GM19324 (cell line): ENCODE results near the gene LAMA3.
"Not testable (repeated sequence)": the region's sequence is repeated elsewhere in the genome, so short reads cannot be mapped to it uniquely, and the experiment has no call there.

Source experiments
- ATAC-seq: cut with Tn5 transposase; IDR thresholded peaks from one replicate; pipeline ENCODE4 v1.9.1; 2021; ENCODE audit warnings: mild to moderate bottlenecking, moderate library complexity; ENCODE audit not compliant: unreplicated experiment, low FRiP score

The LAMA3 gene

DNA sequence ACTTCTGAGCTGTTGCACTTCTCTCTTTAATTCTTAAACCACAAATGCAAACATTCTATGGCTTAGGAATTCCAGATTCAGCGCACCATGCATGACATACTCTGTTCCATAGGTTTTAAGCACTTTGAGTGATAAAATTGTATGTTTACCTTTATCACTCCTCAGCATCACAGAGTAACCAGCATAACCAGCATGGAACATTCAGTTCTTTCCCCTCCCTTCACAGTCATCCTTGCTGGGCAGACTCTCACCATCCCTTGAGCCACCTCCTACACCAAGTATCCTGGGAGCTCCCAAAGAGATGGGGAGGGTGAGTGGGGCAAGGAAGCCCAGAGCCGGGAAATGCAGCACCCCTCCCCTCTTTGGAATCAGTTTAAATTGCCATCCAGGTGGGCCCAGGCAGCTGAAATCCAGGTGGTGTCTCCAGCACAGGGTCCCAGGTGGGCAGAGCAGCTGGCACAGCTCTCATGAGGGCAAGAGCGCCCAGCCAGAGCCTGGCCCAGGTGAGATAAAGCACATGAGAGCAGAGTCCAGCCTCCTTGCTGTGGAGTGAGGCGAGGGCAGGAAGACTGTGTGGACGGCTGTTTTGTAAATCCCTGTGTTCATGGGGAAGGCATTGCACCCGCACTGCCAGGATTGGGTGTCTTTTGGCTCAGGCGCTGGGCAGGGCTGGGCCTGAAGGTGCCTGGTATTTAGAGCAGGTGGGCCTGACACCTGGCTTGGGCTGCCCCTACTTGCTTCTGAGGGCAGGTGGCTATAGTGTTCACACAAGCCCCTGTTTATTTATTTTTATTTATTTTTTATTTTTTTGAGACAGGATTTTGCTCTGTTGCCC, 36.8 kb downstream of the LAMA3 start:
- ATAC-seq, result no peak

DNA sequence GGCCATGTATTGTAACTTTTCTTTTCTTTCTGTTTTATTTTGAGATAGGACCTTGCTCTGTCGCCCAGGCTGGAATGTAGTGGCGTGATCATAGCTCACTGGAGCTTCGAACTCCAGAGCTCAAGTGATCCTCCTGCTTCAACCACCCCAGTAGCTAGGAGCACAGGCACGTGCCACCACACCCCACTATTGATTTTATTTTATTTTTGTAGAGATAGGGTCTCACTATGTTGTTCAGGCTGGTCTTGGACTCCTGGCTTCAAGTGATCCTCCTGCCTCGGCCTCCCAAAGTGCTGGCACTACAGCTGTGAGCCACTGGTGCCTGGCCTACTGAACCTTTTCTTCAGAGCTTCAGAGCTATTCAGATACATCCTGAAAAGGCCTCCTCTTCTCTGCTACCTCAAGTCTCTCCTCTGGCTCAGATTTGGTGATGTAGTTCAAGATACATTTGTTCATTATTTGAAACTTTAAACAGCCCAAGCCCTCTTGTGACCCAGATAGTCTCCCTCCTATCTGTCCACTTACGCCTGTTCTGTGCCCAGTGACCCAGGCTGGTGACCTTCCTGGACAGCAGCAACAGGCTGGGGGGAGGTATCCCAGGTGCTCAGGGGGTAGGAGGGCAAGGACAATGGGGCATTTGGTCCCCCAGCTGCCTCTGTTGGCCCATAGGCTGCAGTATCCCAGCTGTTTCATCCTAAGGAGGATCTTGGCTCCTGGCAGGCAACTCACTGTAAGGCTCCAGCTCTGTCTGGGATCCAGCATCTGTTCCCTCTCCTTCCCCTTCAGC, 38.6 kb downstream of the LAMA3 start:
- ATAC-seq, result no peak

DNA sequence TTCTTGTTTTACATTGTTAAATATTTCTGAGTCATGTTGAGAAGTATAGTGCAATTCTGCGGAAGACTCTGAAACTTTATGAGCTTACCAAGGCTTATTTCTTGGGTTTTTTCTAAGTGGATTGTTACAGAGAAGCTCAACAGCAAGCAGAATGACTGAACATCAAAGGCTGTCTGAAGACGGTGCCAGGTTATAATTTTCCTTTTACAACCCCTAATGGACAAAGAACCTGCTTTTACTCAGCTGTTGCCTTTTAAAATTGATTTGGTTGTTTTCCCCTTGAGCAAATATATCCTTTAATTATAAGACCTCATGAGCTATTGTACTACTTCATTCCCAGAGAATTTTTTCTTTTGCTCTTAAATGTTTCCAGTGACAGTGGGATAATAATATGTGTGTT, 41.6 kb downstream of the LAMA3 start:
- no peak for ATAC-seq

- no peak for ATAC-seq
Measured at GRCh38 chr18:23731861-23732260, 42.6 kb downstream of the LAMA3 start.

DNA sequence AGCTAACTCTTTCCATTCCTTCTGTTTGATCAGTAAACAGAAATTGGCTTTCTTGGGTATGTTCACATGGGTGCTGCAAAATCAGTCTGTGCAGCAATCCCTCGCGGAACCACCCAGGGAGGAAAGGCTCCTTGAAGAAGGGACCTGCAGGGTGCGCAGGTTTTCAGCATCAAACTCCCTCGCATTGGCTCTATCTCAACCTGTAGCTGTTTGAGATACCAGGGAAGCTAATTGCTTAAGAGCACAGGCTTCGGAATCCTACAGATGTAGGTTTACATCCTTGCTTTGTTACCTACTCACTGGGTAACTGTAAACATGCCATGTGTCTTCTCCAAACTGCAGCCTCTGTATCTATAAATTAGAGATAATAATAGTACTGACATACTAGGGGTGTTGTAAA, 43.2 kb downstream of the LAMA3 start:
- ATAC-seq, result no peak

DNA sequence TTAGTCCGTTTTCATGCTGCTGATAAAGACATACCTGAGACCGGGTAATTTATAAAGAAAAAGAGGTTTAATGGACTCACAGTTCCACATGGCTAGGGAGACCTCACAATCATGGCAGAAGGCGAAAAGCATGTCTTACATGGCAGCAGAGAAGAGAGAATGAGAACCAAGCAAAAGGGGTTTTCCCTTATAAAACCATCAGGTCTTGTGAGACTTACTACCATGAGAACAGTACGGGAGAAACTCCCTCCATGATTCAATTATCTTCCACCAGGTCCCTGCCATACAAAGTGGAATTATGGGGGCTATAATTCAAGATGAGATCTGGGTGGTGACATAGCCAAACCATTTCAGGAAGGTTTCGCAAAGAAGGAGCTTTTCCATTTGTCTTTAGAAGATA, 44.0 kb downstream of the LAMA3 start:
- ATAC-seq, result not testable (repeated sequence)

GRCh38 chr18:23733895-23734294, 44.6 kb downstream of the LAMA3 start:
- ATAC-seq, result no peak

DNA sequence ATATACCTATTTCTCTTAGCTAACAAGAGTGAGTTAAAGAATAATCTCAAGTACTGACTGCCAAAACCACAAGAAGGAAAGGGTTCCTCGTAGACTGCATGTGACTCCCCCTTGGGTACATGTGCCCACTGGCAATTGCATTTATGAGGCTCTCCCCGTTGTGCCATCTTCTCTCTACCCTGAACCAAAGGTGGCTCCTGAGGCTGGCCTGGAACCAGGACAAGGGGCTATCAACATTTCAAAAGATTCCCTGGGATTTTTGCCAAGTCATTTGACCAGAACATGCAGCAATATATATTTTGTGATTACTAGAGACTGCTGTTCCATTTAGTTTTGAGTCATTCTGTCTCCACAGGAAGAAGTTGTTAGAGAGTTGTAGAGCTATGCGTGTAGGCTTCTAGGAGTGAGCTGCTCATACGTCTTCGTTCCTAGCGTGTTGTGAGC, 45.8 kb downstream of the LAMA3 start:
- ATAC-seq, result no peak

- ATAC-seq, result no peak
Measured at GRCh38 chr18:23737578-23737977, 48.3 kb downstream of the LAMA3 start.

DNA sequence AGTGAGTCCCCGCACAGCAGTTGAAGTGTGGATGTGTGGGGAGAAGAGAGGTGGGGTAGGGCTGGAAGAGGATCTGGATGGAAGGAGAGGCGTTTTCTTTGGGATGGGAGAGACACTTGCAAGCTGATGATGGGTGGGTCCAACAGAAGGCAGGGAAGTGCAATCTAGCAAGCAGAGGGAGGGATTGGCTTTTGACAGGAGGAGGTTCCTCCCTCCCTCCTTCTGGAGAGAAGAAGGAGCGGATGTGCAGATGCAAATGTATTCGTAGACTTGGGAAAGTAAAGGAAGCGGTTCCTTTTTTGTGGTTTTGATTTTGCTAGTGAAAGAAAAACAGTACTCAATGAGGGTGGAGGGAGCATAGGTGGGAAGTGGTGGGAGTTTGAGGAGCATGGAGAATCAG, 48.9 kb downstream of the LAMA3 start:
- ATAC-seq, result no peak

- no peak for ATAC-seq
Measured at GRCh38 chr18:23738575-23738974, 49.3 kb downstream of the LAMA3 start.

- no peak for ATAC-seq
Measured at GRCh38 chr18:23740105-23740830, 51.0 kb downstream of the LAMA3 start.

- ATAC-seq, result not testable (repeated sequence)
Measured at GRCh38 chr18:23741967-23742366, 52.7 kb downstream of the LAMA3 start.

DNA sequence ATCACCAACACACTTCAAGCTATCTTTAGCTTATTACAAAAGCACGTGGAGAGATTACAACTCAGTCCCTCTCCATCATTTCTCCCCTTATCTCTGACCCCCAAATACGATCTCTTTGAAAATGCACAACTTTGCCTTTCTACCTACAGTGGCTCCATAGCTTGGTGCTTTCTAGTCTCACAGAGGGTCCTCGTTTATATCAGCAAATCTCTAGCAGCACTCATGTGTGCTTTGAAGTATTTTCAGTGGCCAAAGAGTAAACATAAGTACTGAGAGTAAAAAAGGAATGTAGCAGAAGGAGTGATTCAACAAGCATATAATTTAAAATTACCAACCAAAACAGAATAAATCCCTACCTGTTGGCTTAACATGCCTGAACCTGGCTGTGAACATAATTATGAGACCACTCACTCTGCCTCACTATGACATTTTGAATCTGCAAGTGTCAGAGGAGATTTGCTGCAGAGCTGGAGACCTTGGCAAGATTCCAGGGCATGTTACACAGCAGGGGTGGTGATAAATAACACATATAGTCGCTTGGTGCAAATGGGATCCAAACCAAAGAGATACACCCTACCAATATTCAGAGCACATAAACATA, 54.6 kb downstream of the LAMA3 start:
- ATAC-seq, result no peak

- no peak for ATAC-seq
Measured at GRCh38 chr18:23745366-23745765, 56.1 kb downstream of the LAMA3 start.

DNA sequence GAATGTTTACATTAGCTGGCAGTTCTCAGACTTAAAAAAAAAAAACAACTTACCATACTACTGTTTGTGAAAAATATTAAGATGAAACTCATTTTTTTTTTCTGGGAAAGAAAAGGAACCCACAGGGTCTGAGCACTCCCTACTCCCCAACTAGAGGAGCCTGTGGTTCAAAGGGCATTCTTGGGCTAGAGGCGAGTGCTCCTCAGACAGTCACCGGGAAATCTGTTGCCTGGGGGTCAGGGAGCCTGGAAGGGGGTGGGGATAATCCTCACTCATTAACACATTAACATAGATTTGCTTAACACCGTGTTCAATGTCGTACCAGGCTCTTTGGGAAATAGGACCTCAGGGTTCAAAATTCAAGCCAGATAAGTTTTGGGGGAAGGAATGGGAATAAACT, 57.6 kb downstream of the LAMA3 start:
- no peak for ATAC-seq

GRCh38 chr18:23752363-23752762, 63.1 kb downstream of the LAMA3 start:
- ATAC-seq, result no peak

DNA sequence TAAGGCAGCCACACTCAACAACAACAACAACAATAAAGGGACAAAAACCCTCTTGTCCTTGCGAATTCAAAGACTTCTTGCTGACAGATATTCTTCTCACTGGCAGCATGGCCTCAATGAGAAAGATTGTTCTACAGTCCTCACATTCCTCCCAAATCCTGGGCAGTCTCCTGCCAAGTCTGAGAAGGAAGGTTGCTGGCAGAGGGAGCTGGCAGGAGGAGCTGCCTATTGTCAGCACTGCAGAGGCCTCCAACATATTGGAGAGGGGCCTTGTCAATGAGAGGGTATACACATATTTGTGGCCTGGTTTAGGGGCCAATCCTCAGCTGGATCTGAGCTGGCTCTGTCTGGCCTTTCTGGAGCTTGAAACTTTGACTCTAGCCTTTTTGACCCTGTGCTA, 63.5 kb downstream of the LAMA3 start:
- ATAC-seq, result no peak

DNA sequence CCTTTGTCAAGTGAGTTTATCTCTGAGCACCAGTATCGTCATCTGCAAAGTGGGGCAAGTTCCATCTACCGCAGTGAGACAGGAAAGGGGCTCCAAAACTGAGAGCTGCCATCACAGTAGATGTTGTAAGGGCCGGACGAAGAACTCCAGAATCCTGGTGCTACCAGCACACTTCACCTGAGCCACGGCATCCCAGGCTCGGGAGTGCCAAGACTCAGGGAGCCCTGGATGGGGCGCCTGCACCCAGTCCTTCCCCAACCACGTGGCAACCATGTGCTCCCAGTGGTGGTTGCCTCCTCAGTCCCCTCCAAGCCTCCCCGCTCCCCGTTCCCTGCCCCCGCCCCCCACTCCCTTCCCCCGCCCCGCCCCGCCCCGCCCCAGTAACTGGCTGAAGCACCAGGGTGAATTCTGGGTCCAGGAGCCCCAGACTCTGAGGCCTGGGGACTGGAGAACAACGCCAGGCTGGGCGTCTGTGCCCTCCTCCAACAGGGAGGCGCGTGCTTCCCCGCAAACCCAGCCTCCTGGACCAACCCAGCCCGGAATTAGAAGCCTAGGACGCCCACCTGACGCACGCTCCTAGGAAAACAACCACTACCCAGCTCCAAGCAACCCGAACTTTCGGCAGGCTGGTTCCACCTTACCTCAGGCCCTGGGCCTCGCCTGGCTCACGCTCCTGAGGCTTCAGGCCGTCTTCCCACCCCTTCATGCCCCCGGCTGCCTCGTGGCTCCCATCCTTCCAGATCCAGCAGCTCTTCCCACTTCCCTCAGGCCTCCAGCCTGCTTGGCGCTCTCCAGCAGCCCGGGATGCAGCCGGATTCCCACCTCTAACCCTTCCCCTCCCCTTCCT, 67.6 kb downstream of the LAMA3 start:
- ATAC-seq, result no peak

DNA sequence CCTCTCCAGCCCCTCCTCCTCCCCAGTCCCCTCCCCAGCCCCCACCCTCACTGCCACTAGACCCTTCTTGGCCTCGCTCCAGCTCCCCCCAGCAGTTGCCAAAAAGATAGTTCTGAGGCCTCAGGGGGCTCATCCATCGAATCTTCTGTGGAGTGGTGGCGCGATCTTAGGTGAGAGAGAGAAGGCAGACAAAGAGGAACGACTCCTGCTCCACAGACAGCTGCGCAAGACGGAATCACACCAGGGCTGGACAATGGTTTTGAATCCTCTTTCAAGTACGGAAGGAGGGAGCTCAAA, 68.1 kb downstream of the LAMA3 start:
- ATAC-seq, result no peak
